ENCODE results near the gene RAB10. TPM values are rescaled to one million over a fixed set of nuclear protein-coding genes. Genes with fewer than 3 reads are reported as not detected.

RAB10 gene
- total RNA-seq, 1 donor from 2014 or later, result 112 TPM

DNA sequence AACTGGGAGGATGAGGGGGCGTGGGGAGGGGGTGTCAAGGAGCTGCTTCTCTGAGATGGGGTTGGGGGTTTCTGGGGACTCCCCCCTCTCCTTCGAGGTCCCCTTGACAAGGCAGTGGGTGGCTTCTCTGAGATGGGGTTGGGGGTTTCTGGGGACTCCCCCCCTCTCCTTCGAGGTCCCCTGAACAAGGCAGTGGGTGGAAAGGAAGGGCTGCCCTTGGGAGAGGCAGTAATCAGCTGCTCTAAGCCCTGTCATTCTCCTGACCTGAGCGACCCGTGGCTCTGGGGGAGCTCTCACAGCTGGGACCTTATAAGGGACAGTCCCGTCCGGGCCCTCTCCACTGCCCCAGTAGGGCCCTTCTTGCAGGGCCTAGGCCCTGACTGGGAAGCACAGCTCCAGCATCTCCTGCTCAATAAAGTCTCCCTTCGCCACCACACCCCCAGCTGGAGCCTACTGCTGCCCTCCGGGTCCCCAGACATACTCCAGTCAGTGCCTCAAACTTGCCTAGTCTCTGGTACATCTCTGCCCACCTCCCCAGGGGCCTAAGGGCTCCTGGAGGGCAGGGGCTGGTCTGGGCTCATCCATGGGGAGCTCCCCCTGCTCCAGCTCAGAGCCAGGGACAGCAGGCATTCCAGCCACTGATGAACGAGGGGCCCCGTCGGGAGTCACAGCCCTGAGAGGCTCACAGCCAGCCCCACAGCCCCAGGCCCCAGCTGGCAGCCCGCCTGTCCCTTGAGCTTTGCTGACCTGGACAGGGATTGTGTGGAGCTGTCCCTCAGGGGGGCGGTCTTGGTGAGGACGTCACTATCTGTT, 141.8 kb downstream of the RAB10 start:
- Mint-ChIP-seq H3K4me3 (peak overlapping the region; percentile 79), H3K27me3 (ENCODE audit: low read depth) (peaks cover 26% of the 10 kb centered on the region), H3K27ac (ENCODE audit: unreplicated experiment) (no peak overlapping the region), H3K9me3 (no peaks in the 10 kb centered on the region), H3K36me3 (ENCODE audit: low read depth) (no peaks in the 10 kb centered on the region), H3K4me1 (peaks cover 34% of the 10 kb centered on the region)
- no peak for DNase-seq (ENCODE audit: low read depth, low spot score)
- TF ChIP-seq, protein P1, sequence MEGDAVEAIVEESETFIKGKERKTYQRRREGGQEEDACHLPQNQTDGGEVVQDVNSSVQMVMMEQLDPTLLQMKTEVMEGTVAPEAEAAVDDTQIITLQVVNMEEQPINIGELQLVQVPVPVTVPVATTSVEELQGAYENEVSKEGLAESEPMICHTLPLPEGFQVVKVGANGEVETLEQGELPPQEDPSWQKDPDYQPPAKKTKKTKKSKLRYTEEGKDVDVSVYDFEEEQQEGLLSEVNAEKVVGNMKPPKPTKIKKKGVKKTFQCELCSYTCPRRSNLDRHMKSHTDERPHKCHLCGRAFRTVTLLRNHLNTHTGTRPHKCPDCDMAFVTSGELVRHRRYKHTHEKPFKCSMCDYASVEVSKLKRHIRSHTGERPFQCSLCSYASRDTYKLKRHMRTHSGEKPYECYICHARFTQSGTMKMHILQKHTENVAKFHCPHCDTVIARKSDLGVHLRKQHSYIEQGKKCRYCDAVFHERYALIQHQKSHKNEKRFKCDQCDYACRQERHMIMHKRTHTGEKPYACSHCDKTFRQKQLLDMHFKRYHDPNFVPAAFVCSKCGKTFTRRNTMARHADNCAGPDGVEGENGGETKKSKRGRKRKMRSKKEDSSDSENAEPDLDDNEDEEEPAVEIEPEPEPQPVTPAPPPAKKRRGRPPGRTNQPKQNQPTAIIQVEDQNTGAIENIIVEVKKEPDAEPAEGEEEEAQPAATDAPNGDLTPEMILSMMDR (conservative IDR thresholded peaks at IDR 0.05), result no peak

DNA sequence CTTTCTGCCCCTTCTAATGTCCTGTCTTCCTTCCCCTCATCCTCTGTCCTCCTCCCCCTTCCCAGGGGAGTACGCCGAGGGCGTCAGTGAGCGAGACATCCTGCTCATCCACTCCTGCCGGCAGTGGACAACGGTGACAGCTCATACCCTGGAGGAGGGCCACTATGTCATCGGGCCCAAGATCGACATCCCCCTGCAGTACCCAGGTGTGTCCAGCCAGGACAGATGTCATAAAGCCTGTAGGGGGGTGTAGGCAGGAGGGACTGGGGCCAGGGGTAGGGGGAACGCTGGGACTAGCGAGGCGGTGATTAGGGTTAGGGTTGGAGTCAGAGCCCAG, 142.4 kb downstream of the RAB10 start:
- TF ChIP-seq, protein P1 (conservative IDR thresholded peaks at IDR 0.05), result no peak
- no peak for DNase-seq (ENCODE audit: low read depth, low spot score)
- H3K4me1 Mint-ChIP-seq, result peaks cover 38% of the 10 kb centered on the region

DNA sequence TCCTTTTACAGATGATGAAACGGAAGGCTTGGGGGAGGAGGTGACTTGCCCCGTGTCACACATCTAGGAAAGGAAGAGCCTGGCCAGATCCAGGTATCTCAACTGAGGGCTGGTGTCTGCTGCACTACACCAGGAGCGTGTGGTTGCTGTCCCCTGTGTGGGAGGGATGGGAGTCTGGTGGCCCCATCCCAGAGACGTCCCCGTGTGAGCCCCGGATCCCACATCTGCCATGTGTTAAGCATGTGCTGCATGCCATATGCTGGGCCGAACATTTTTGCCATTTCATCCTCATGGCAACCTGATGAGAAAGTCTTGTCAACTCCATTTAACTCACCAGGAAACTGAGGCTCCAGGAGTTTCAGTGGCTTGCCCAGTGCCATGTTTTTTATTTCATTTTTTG, 143.2 kb downstream of the RAB10 start:
- Mint-ChIP-seq H3K27me3 (ENCODE audit: low read depth) (peaks cover 11% of the 10 kb centered on the region), H3K4me1 (peaks cover 35% of the 10 kb centered on the region), H3K36me3 (ENCODE audit: low read depth) (no peaks in the 10 kb centered on the region), H3K27ac (ENCODE audit: unreplicated experiment) (no peak overlapping the region), H3K9me3 (no peaks in the 10 kb centered on the region), H3K4me3 (peak overlapping the region; percentile 79)
- DNase-seq (ENCODE audit: low read depth, low spot score), result no peak
- TF ChIP-seq, protein P1 (conservative IDR thresholded peaks at IDR 0.05), result no peak

More for the DNA sequence above, 142.4 kb downstream of the RAB10 start:
- Mint-ChIP-seq H3K4me3 (peak overlapping the region; percentile 79), H3K36me3 (ENCODE audit: low read depth) (no peaks in the 10 kb centered on the region), H3K27ac (ENCODE audit: unreplicated experiment) (no peak overlapping the region), H3K27me3 (ENCODE audit: low read depth) (peaks cover 20% of the 10 kb centered on the region), H3K9me3 (no peaks in the 10 kb centered on the region)

DNA sequence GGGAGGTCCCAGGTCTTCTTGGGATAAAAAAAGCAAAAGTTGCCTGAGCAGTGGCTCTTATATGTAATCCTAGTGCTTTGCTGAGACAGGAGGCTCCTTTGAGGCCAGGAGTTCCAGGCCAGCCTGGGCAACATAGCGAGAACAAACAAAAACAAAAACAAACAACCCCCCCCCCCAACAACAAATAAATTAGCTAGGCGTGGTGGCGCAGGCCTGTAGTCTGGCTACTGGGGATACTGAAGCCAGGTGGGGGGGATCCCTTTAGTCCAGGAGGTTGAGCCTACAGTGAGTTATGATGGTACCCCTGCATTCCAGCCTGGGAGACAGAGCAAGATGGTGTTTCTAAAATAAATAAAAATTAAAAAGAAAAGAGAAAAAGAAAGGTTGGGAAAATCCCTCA, 144.4 kb downstream of the RAB10 start:
- H3K4me3 Mint-ChIP-seq, result peak overlapping the region; percentile 41

DNA sequence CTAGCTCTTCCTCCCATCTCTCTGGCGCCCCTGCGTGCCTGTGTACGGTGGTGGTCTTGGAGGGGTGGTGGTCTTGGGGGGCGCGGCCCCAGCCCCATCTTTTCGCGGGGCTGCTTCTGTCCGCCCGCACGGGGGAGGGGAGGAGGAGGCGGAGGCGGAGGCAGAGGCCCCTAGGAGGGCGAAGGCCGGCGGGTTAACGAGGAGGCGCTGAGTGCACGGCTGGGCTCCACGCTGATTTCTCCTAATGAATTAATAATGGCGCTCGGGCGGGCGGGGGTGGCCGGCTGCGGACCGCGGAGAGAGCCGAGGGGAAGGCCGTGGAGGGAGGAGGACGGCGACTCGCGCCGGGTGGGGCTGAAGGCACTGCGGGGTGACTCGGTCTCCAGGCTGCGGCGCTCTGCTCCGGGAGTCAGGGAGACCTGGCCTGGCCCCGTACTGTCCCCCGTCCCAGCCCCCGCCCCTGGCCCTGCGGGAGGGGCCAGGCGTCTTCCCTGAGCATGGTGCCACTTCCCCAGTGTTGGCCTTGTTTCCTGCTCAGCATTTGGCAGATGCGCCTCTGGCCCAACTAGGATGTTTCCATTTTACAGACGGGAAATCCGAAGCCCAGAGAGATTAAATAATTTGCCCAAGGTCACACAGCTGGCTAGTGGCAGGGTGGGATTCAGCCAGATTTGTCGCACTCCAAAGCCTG, 145.0 kb downstream of the RAB10 start:
- peaks cover 39% of the 10 kb centered on the region for H3K4me1 Mint-ChIP-seq

More for the DNA sequence above, 144.4 kb downstream of the RAB10 start:
- no peaks in the 10 kb centered on the region for H3K36me3 Mint-ChIP-seq (ENCODE audit: low read depth)
- H3K4me1 Mint-ChIP-seq, result peaks cover 35% of the 10 kb centered on the region
- no peak overlapping the region for H3K27ac Mint-ChIP-seq (ENCODE audit: unreplicated experiment)
- no peaks in the 10 kb centered on the region for H3K9me3 Mint-ChIP-seq
- no peak for DNase-seq (ENCODE audit: low read depth, low spot score)
- H3K27me3 Mint-ChIP-seq (ENCODE audit: low read depth), result peaks cover 9% of the 10 kb centered on the region
- TF ChIP-seq, protein P1 (conservative IDR thresholded peaks at IDR 0.05), result no peak

More for the DNA sequence above, 145.0 kb downstream of the RAB10 start:
- peaks cover 12% of the 10 kb centered on the region for H3K27me3 Mint-ChIP-seq (ENCODE audit: low read depth)
- H3K4me3 Mint-ChIP-seq, result peak overlapping the region; percentile 66
- peaks cover 3% of the 10 kb centered on the region for H3K36me3 Mint-ChIP-seq (ENCODE audit: low read depth)
- H3K9me3 Mint-ChIP-seq, result no peaks in the 10 kb centered on the region
- DNase-seq (ENCODE audit: low read depth, low spot score), result no peak
- H3K27ac Mint-ChIP-seq (ENCODE audit: unreplicated experiment), result peak overlapping the region; percentile 35
- TF ChIP-seq, protein P1 (conservative IDR thresholded peaks at IDR 0.05), result no peak
